GM23338 (cell line): Measurements from ENCODE around the gene TPH1. TPM values are rescaled to one million over a fixed set of nuclear protein-coding genes. Genes with fewer than 3 reads are reported as not detected.

Experiments used
- ATAC-seq: fragments of 200-7000 bp; cut with Tn5 transposase; 3 replicates; pipeline ENCODE4 v1.9.1; 2020
- DNase-seq: peaks from one replicate; pipeline ENCODE4 v3.0.0-alpha.2; 2015; ENCODE audit warnings: low spot score
- H2AFZ ChIP-seq: fragments of 200-600 bp; sonication (generic); 2 replicates; pipeline ENCODE4 v1.8.0; 2016; ENCODE audit warnings: antibody characterized with exemption, mild to moderate bottlenecking, moderate library complexity
- H3F3A ChIP-seq: fragments of 200-600 bp; sonication (generic); replicated peaks from 2 replicates; pipeline ENCODE4 v1.8.0; 2017; ENCODE audit warnings: antibody characterized with exemption, mixed run types, low read depth
- H3K27ac ChIP-seq: fragments of 200-600 bp; sonication (generic); 2 replicates; pipeline ENCODE4 v1.6.1; 2016; ENCODE audit warnings: low read depth
- H3K27me3 ChIP-seq: fragments of 200-600 bp; sonication (generic); 2 replicates; pipeline ENCODE4 v1.8.0; 2016; ENCODE audit warnings: mild to moderate bottlenecking, mixed run types, moderate library complexity; ENCODE audit not compliant: insufficient read depth
- H3K36me3 ChIP-seq: fragments of 200-600 bp; sonication (generic); 2 replicates; pipeline ENCODE4 v1.8.0; 2016; ENCODE audit warnings: mild to moderate bottlenecking; ENCODE audit not compliant: insufficient read depth
- H3K4me1 ChIP-seq: fragments of 200-600 bp; sonication (generic); 2 replicates; pipeline ENCODE4 v1.8.0; 2016; ENCODE audit warnings: mild to moderate bottlenecking, moderate library complexity; ENCODE audit not compliant: insufficient read depth
- H3K4me2 ChIP-seq: fragments of 200-600 bp; sonication (generic); 2 replicates; pipeline ENCODE4 v1.7.1; 2017; ENCODE audit warnings: mixed run types
- H3K4me3 ChIP-seq: fragments of 200-600 bp; sonication (generic); 2 replicates; pipeline ENCODE4 v1.6.1; 2016; ENCODE audit warnings: mixed run types
- H3K79me2 ChIP-seq: fragments of 200-600 bp; sonication (generic); replicated peaks from 2 replicates; pipeline ENCODE4 v1.8.0; 2017; ENCODE audit warnings: mild to moderate bottlenecking; ENCODE audit not compliant: insufficient read depth
- H3K9me2 ChIP-seq: fragments of 200-600 bp; sonication (generic); 2 replicates; pipeline ENCODE4 v1.8.0; 2017; ENCODE audit not compliant: insufficient read depth
- H4K20me1 ChIP-seq: fragments of 200-600 bp; sonication (generic); replicated peaks from 2 replicates; pipeline ENCODE4 v1.8.0; 2017; ENCODE audit warnings: mild to moderate bottlenecking; ENCODE audit not compliant: insufficient read depth
- H3K27ac Mint-ChIP-seq: 2 replicates; pipeline ENCODE4 v1.8.0; 2020; ENCODE audit warnings: inconsistent platforms, mild to moderate bottlenecking, moderate library complexity, mixed read lengths
- H3K27me3 Mint-ChIP-seq: 3 replicates; pipeline ENCODE4 v1.8.0; 2022; ENCODE audit warnings: low read depth, mild to moderate bottlenecking, moderate library complexity, mixed read lengths, inconsistent platforms; ENCODE audit not compliant: insufficient read depth, poor library complexity
- H3K36me3 Mint-ChIP-seq: 3 replicates; pipeline ENCODE4 v1.8.0; 2021; ENCODE audit warnings: low read depth, mild to moderate bottlenecking, inconsistent platforms, moderate library complexity, mixed read lengths
- H3K4me1 Mint-ChIP-seq: 3 replicates; pipeline ENCODE4 v1.8.0; 2020; ENCODE audit warnings: mild to moderate bottlenecking, inconsistent platforms, mixed read lengths
- H3K4me3 Mint-ChIP-seq: 3 replicates; pipeline ENCODE4 v1.8.0; 2021; ENCODE audit warnings: moderate library complexity, mild to moderate bottlenecking, inconsistent platforms, mixed read lengths
- H3K9me3 Mint-ChIP-seq: 3 replicates; pipeline ENCODE4 v1.8.0; 2020; ENCODE audit warnings: moderate library complexity, mild to moderate bottlenecking, inconsistent platforms, mixed read lengths
- CREB1 ChIP-seq: fragments of 250-450 bp; sonication (Bioruptor Pico); IDR thresholded peaks from 2 replicates; pipeline ENCODE4 v1.5.0; 2020; ENCODE audit warnings: low read depth, mild to moderate bottlenecking, moderate library complexity
- CTCF ChIP-seq, 2 experiments: fragments of 200-600 bp in 1 of 2; sonication (generic) in 1 of 2; conservative IDR thresholded peaks; 2 replicates each; pipeline versions ENCODE4 v1.5.1 to v1.6.1; 2016 to 2017; ENCODE audit warnings: antibody characterized with exemption in 2 of 2, low read depth in 2 of 2, mild to moderate bottlenecking in 2 of 2, moderate library complexity in 1 of 2
- ETS1 ChIP-seq: IDR thresholded peaks from 2 replicates; pipeline ENCODE4 v1.6.1; 2016; ENCODE audit warnings: antibody characterized with exemption
- EZH2 ChIP-seq: fragments of 200-600 bp; sonication (generic); IDR thresholded peaks from one replicate; pipeline ENCODE4 v1.8.0; 2017; ENCODE audit warnings: antibody characterized with exemption, mild to moderate bottlenecking, low read depth; ENCODE audit not compliant: unreplicated experiment
- EZH2phosphoT487 ChIP-seq: fragments of 200-600 bp; sonication (generic); IDR thresholded peaks from one replicate; pipeline ENCODE4 v1.8.1; 2018; ENCODE audit warnings: antibody characterized with exemption; ENCODE audit not compliant: unreplicated experiment
- JUNB ChIP-seq: IDR thresholded peaks from one replicate; pipeline ENCODE4 v1.6.1; 2016; ENCODE audit warnings: antibody characterized with exemption; ENCODE audit not compliant: unreplicated experiment
- NANOG ChIP-seq: IDR thresholded peaks from 2 replicates; pipeline ENCODE4 v1.6.1; 2016; ENCODE audit warnings: antibody characterized with exemption, borderline replicate concordance
- POLR2AphosphoS5 ChIP-seq: IDR thresholded peaks from 2 replicates; pipeline ENCODE4 v1.6.1; 2016; ENCODE audit warnings: antibody characterized with exemption, low read depth
- STAT1 ChIP-seq: IDR thresholded peaks from one replicate; pipeline ENCODE4 v1.6.1; 2016; ENCODE audit warnings: antibody characterized with exemption; ENCODE audit not compliant: unreplicated experiment
- ZNF114 ChIP-seq: fragments of 250-450 bp; sonication (Bioruptor Pico); IDR thresholded peaks from 2 replicates; pipeline ENCODE4 v1.5.0; 2020; ENCODE audit warnings: mild to moderate bottlenecking, moderate library complexity
- ZNF331 ChIP-seq: fragments of 250-450 bp; sonication (Bioruptor Pico); IDR thresholded peaks from 2 replicates; pipeline ENCODE4 v1.5.0; 2020; ENCODE audit warnings: low read depth, mild to moderate bottlenecking, moderate library complexity
- ZNF462 ChIP-seq: fragments of 250-450 bp; sonication (Bioruptor Pico); IDR thresholded peaks from 2 replicates; pipeline ENCODE4 v1.5.0; 2020; ENCODE audit warnings: mild to moderate bottlenecking, moderate library complexity
- long read RNA-seq: library from polyadenylated mRNA; unstranded; transcript quantifications from one replicate; pipeline ENCODE4 v2.0.0, GENCODE V29; 2020; ENCODE audit not compliant: unreplicated experiment
- polyA plus RNA-seq: library from polyadenylated mRNA; unstranded; fragments of >200 nt; fragmentation: Nextera tagmentation; extraction: Ambion mirVana; gene quantifications from 2 replicates; pipeline ENCODE4 v1.2.1, GENCODE V29; 2016
- total RNA-seq: library from RNA; depleted of rRNA; stranded (reverse); fragments of >200 nt; shearing (Covaris generic); gene quantifications from 2 replicates; pipeline ENCODE4 v1.2.3, GENCODE V29; 2014; rRNA removed

The TPH1 gene
- total RNA-seq = 0.07 and 0.43 TPM in 2 replicates
- 0.03 and 0.13 TPM in 2 replicates for polyA plus RNA-seq
- long read RNA-seq = 0 reads

DNA sequence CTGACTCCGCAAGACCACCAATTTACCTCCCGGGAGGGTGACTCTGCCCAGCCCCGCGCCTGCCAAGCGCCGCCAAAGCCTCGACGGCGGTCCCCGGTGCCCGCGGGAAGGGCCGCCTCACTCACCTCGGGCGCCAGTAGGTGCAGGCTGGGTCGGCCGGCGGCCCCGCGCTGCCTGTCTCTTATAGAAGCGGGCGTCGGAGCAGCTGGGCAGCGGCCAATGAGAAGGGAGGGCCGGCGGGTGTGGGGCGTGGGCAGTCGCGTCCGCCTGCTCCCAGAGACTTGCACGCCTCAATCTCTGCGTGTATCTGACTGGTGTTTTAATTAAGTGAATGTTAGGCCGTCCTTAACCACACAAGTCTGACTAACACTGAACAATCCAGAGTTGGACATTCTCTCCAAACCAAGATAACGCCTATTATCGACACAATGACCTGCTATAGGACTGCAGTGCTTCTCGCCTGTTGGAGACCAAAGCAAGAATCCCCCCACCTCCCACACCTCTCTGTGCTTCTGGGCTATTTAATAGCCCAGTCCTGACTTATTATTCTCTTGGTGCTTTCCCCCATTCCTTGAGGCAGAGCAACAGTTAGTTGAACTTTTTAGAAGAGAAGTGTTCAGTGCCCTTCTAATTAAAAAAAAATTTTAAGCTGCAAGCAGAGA is at the start of gene TPH1:
Gene TPH1, minus strand, starts transcription at position 154 of the 662 bp plus-strand sequence. CDS start 5,507 bp downstream, outside the sequence.
- peaks cover 30% of the 10 kb centered on the region for H3K27me3 Mint-ChIP-seq
- no peaks in the 10 kb centered on the region for H3K9me2 ChIP-seq
- ATAC-seq = peak; percentile 100
- H3K36me3 Mint-ChIP-seq = no peaks in the 10 kb centered on the region
- H3K27ac ChIP-seq = no peak within 1 kb of the TSS
- H3K4me3 Mint-ChIP-seq = peak within 1 kb of the TSS; percentile 59
- DNase-seq = peak; percentile 80
- no peak within 1 kb of the TSS for H3K27ac Mint-ChIP-seq
- H4K20me1 ChIP-seq = 0 out of 2 replicates have a peak, but pooled peaks cover 9% of the 10 kb centered on the region
- H3K27me3 ChIP-seq = peaks cover 58% of the 10 kb centered on the region
- no peaks in the 10 kb centered on the region for H3K4me1 ChIP-seq
- no peaks in the 10 kb centered on the region for H3K79me2 ChIP-seq
- H3K4me3 ChIP-seq = peak within 1 kb of the TSS; percentile 55
- peak within 1 kb of the TSS; percentile 84 for H3K4me2 ChIP-seq
- H3K4me1 Mint-ChIP-seq = peaks cover 3% of the 10 kb centered on the region; the same call in 1 of the 3 replicates
- H3K36me3 ChIP-seq = no peaks in the 10 kb centered on the region
- no peaks in the 10 kb centered on the region for H3F3A ChIP-seq
- peak within 1 kb of the TSS; percentile 99 for H2AFZ ChIP-seq
- TF ChIP-seq ETS1 (no peak), EZH2 (peak; percentile 37)
- H3K9me3 Mint-ChIP-seq = no peaks in the 10 kb centered on the region

GRCh38 chr11:18093959-18094358 is 47.9 kb upstream of the TPH1 start:
- H3K4me3 Mint-ChIP-seq = no peak overlapping the region
- no peaks in the 10 kb centered on the region for H3K4me1 ChIP-seq
- H3K79me2 ChIP-seq = peaks cover 33% of the 10 kb centered on the region
- DNase-seq = no peak
- no peak overlapping the region for H3K27ac ChIP-seq
- no peaks in the 10 kb centered on the region for H3F3A ChIP-seq
- ATAC-seq = no peak
- peaks cover 29% of the 10 kb centered on the region for H4K20me1 ChIP-seq
- peaks cover 57% of the 10 kb centered on the region for H3K36me3 Mint-ChIP-seq
- peaks cover 38% of the 10 kb centered on the region for H3K36me3 ChIP-seq
- H3K27ac Mint-ChIP-seq = no peak overlapping the region
- no peak overlapping the region for H3K4me3 ChIP-seq
- H3K9me3 Mint-ChIP-seq = no peaks in the 10 kb centered on the region
- H3K27me3 ChIP-seq = no peaks in the 10 kb centered on the region
- H3K27me3 Mint-ChIP-seq = no peaks in the 10 kb centered on the region
- H3K9me2 ChIP-seq = no peaks in the 10 kb centered on the region
- H3K4me1 Mint-ChIP-seq = no peaks in the 10 kb centered on the region
- H2AFZ ChIP-seq = no peak overlapping the region
- H3K4me2 ChIP-seq = no peak overlapping the region
- TF ChIP-seq CREB1 = no peak
- no peak for TF ChIP-seq ZNF462 (CRISPR knock-in tag)
- no peak for TF ChIP-seq ZNF114 (CRISPR knock-in tag)
- TF ChIP-seq JUNB = no peak
- no peak for TF ChIP-seq STAT1
- TF ChIP-seq ZNF331 = no peak
- no peak for TF ChIP-seq EZH2phosphoT487
- TF ChIP-seq CTCF (conservative IDR thresholded peaks at IDR 0.05; ENCODE audit: low read depth in 2 of 2) = no peak
- TF ChIP-seq POLR2AphosphoS5 = no peak
- TF ChIP-seq NANOG = no peak
- TF ChIP-seq EZH2 = no peak
